Tibial nerve (tissue), 4 donors: ENCODE results near the gene PRR11. TPM values are rescaled to one million over a fixed set of nuclear protein-coding genes. Genes with fewer than 3 reads are reported as not detected.
"Not testable (repeated sequence)": the region's sequence is repeated elsewhere in the genome, so short reads cannot be mapped to it uniquely, and the experiment has no call there.

Source experiments
- DNase-seq, 2 donors: peaks; one replicate each; pipeline ENCODE4 v3.0.0-alpha.2; 2019; ENCODE audit warnings: low spot score in 2 of 2
- H3K27ac ChIP-seq, 4 donors: fragments of 200-600 bp; sonication (generic) in 3 of 4; one replicate each; pipeline ENCODE4 v1.5.1; 2017 to 2019; ENCODE audit warnings: mild to moderate bottlenecking in 1 of 4
- H3K27me3 ChIP-seq, 2 donors: fragments of 200-600 bp; sonication (generic) in 1 of 2; one replicate each; pipeline versions ENCODE4 v1.5.1 to v1.6.0; 2017 to 2019
- H3K36me3 ChIP-seq, 3 donors: fragments of 200-600 bp; sonication (generic); one replicate each; pipeline ENCODE4 v1.5.1; 2018 to 2019
- H3K4me1 ChIP-seq, 4 donors: fragments of 200-600 bp; sonication (generic) in 3 of 4; one replicate each; pipeline ENCODE4 v1.5.1; 2017 to 2019
- H3K4me3 ChIP-seq, 4 donors: fragments of 200-600 bp; sonication (generic) in 3 of 4; one replicate each; pipeline ENCODE4 v1.5.1; 2017 to 2019; ENCODE audit warnings: mild to moderate bottlenecking in 1 of 4, moderate library complexity in 1 of 4
- H3K9me3 ChIP-seq, 4 donors: fragments of 200-600 bp; sonication (generic) in 3 of 4; one replicate each; pipeline ENCODE4 v1.5.1; 2017 to 2019
- EP300 ChIP-seq, 2 donors: sonication (generic); formaldehyde crosslinking; IDR thresholded peaks; one replicate each; pipeline ENCODE4 v1.6.1; 2017; ENCODE audit warnings: antibody characterized with exemption in 2 of 2, mild to moderate bottlenecking in 1 of 2
- POLR2A ChIP-seq, 2 donors: fragments of 450-650 bp; IDR thresholded peaks; one replicate each; pipeline ENCODE4 v1.6.1; 2017; ENCODE audit warnings: antibody characterized with exemption in 2 of 2, mild to moderate bottlenecking in 2 of 2, moderate library complexity in 2 of 2
- WGBS, 2 donors: methylation state at CpG; one replicate each; pipeline ENCODE4 v1.1.5; 2018; 5-methylcytosine and 5-hydroxymethylcytosine counted together
- total RNA-seq, 4 donors: library from RNA; depleted of rRNA; stranded (reverse); fragments of >200 nt; gene quantifications; one replicate each; pipeline ENCODE4 v1.1.0, GENCODE V29; 2016
- TF ChIP-seq, protein P1 (sequence below), 5 experiments: fragments of 200-600 bp in 3 of 5; fragments of 450-650 bp in 2 of 5; sonication (generic) in 3 of 5; IDR thresholded peaks; one replicate each; pipeline ENCODE4 v1.5.1; 2016 to 2019; ENCODE audit warnings: antibody characterized with exemption in 5 of 5, mild to moderate bottlenecking in 3 of 5, moderate library complexity in 2 of 5

PRR11 gene
- total RNA-seq, 4 donors from 2014 or later, result 0.66 to 44.4 (median 0.84) TPM

DNA sequence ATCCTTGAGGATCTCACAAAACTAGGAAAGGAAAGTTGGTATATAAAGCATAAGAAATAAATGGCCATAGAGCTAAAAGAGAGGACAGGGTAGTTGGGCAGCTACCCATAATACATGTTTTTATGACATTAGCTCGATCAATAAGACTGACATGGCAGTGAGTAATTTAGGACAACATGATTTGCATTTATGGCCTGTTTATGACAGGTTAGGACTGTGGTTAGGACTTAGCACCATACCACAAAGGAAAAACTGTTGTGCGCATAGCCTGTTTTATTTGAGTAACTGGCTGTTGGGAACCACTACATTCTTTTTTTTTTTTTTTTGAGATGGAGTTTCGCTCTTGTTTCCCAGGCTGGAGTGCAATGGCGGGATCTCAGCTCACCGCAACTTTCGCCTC lies 30.9 kb upstream of the PRR11 start:
- 93 to 96% methylated on average over 6 of the region's 6 CpGs for WGBS, 2 donors
- Histone ChIP-seq H3K27me3 (no peaks in the 10 kb centered on the region), H3K36me3 (peaks cover 0 to 52% (median 0%) of the 10 kb centered on the region in 3 donors), H3K4me3 (no peak overlapping the region), H3K9me3 (no peaks in the 10 kb centered on the region), H3K27ac (no peak overlapping the region), H3K4me1 (no peaks in the 10 kb centered on the region)
- no peak for DNase-seq
- TF ChIP-seq POLR2A (IDR thresholded peaks at IDR 0.05) (no peak), EP300 (IDR thresholded peaks at IDR 0.05) (no peak)
- TF ChIP-seq, protein P1, sequence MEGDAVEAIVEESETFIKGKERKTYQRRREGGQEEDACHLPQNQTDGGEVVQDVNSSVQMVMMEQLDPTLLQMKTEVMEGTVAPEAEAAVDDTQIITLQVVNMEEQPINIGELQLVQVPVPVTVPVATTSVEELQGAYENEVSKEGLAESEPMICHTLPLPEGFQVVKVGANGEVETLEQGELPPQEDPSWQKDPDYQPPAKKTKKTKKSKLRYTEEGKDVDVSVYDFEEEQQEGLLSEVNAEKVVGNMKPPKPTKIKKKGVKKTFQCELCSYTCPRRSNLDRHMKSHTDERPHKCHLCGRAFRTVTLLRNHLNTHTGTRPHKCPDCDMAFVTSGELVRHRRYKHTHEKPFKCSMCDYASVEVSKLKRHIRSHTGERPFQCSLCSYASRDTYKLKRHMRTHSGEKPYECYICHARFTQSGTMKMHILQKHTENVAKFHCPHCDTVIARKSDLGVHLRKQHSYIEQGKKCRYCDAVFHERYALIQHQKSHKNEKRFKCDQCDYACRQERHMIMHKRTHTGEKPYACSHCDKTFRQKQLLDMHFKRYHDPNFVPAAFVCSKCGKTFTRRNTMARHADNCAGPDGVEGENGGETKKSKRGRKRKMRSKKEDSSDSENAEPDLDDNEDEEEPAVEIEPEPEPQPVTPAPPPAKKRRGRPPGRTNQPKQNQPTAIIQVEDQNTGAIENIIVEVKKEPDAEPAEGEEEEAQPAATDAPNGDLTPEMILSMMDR (IDR thresholded peaks at IDR 0.05), result no peak

DNA sequence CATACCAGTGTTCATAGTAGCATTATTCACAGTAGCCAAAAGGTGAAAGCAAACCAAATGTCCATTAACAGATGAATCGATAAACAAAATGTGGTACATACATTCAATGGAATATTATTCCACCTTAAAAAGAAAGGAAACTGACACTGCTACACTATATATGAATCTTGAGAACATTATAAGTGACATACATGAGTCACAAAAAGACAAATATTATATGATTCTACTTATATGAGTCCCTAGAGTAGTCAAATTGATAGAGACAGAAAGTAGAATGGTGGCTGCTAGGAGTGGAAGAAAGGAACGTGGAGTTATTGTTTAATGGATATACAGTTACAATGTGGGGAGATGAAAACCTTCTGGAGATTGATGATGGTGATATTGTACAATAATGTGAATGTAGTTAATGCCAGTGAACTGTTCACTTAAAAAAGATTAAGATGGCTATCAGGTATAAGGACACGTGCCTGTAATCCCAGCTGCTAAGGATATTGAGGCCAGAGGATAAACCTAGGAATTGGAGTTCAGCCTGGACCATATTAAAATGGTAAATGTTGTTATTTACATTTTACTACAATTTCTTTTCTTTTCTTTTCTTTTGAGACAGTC lies 28.6 kb upstream of the PRR11 start:
- no peak for DNase-seq
- no peaks in the 10 kb centered on the region for H3K9me3 ChIP-seq
- WGBS, 2 donors, result 59 to 61% methylated on average over 3 of the region's 3 CpGs

DNA sequence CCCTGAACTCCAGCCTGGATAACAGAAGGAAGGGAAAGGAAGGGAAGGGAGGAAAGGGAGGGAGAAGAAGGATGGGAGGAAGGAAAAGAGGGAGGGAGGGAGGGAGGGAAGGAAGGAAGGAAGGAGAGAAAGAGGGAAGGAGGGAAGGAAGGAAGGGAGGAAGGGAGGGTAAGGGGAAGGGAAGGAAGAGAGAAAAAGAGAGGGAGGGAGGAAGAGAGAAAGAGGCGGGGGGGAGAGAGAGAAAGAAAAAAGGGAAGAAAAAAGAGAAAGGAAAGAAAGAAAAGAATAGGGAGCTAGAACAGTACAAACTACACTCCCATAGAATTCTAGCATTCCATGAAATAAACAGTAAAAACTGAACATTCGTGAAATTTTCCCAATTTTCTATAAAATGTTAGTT lies 25.7 kb upstream of the PRR11 start:
- TF ChIP-seq, protein P1 (IDR thresholded peaks at IDR 0.05), result no peak
- TF ChIP-seq POLR2A (IDR thresholded peaks at IDR 0.05), result no peak
- TF ChIP-seq EP300 (IDR thresholded peaks at IDR 0.05), result no peak
- Histone ChIP-seq H3K4me3 (no peak overlapping the region), H3K36me3 (peaks cover 0 to 28% (median 0%) of the 10 kb centered on the region in 3 donors), H3K27me3 (no peaks in the 10 kb centered on the region), H3K27ac (no peak overlapping the region), H3K4me1 (no peaks in the 10 kb centered on the region), H3K9me3 (no peaks in the 10 kb centered on the region)
- DNase-seq, result no peak
- 43 to 50% methylated on average over 2 of the region's 2 CpGs for whole genome bisulfite sequencing, 2 donors

More for the DNA sequence above, 28.6 kb upstream of the PRR11 start:
- no peaks in the 10 kb centered on the region for H3K4me1 ChIP-seq
- H3K36me3 ChIP-seq, result peaks cover 0 to 40% (median 0%) of the 10 kb centered on the region in 3 donors
- H3K27me3 ChIP-seq, result no peaks in the 10 kb centered on the region
- TF ChIP-seq EP300 (IDR thresholded peaks at IDR 0.05) (no peak), POLR2A (IDR thresholded peaks at IDR 0.05) (no peak)
- TF ChIP-seq, protein P1 (IDR thresholded peaks at IDR 0.05), result no peak
- H3K4me3 ChIP-seq, result no peak overlapping the region
- no peak overlapping the region for H3K27ac ChIP-seq

DNA sequence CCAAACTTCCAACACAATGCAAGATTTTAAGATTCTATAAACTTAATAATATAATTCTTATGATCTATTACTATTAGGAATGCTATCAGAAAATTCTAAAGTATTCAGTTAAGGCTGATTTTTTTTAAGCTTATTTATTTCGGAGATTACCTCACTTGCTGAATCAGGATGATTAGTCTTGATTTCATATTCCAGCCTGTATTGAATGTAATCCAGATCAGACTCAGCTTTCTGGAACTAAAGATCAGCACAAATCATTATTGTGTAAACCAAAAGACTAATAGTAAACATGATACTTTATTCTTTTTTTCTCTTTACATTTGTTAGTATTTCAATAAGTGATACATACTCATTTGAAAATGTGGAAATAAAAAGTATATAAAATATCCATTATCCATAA lies 24.4 kb upstream of the PRR11 start:
- peaks cover 0 to 28% (median 0%) of the 10 kb centered on the region in 3 donors for H3K36me3 ChIP-seq
- H3K27me3 ChIP-seq, result no peaks in the 10 kb centered on the region
- no peak for DNase-seq
- H3K4me3 ChIP-seq, result no peak overlapping the region
- 61 to 79% methylated on average over 1 of the region's 1 CpG for WGBS, 2 donors
- no peak overlapping the region for H3K27ac ChIP-seq
- no peaks in the 10 kb centered on the region for H3K9me3 ChIP-seq
- no peak for TF ChIP-seq EP300 (IDR thresholded peaks at IDR 0.05)
- no peak for TF ChIP-seq POLR2A (IDR thresholded peaks at IDR 0.05)
- H3K4me1 ChIP-seq, result no peaks in the 10 kb centered on the region

DNA sequence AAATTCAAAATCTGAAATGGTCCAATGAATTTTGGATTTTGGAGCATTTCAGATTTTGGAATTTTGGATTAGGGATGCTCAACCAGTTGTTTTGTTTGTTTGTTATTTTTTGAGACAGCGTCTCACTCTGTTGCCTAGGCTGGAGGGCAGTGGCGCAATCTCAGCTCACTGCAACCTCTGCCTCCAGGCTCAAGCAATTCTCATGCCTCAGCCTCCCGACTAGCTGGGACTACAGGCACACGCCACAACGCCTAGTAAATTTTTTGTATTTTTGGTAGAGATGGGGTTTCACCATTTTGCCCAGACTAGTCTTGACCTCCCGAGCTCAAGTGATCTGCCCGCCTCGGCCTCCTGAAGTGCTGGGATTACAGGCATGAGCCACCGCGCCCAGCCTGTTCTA lies 17.2 kb upstream of the PRR11 start:
- not testable (repeated sequence) for H3K9me3 ChIP-seq, DNase-seq, H3K27ac ChIP-seq, H3K36me3 ChIP-seq, H3K4me1 ChIP-seq, H3K4me3 ChIP-seq, H3K27me3 ChIP-seq
- WGBS, 2 donors, result 89 to 91% methylated on average over 10 of the region's 10 CpGs

DNA sequence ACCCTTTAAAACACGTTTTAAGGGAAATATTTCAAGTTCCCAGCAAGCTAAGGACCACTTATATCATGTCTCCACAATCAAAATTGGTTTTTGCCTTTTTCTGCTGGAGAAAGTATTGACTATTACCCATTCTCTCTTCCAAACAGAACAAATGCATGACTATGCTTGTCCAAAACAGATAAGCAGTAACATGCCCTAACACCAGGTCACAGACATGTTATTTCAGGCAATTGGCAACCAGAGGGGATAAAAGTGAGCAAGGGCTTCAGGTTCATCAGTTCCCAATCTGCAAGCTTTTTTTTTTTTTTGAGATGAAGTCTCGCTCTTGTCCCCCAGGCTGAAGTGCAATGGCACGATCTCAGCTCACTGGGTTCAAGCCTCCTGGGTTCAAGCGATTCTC lies 15.6 kb upstream of the PRR11 start:
- no peak for DNase-seq
- 91 to 94% methylated on average over 4 of the region's 4 CpGs for WGBS, 2 donors
- Histone ChIP-seq H3K4me1 (no peaks in the 10 kb centered on the region), H3K36me3 (no peaks in the 10 kb centered on the region), H3K9me3 (no peaks in the 10 kb centered on the region), H3K27me3 (no peaks in the 10 kb centered on the region), H3K27ac (no peak overlapping the region), H3K4me3 (no peak overlapping the region)
- TF ChIP-seq, protein P1 (IDR thresholded peaks at IDR 0.05), result no peak
- TF ChIP-seq EP300 (IDR thresholded peaks at IDR 0.05) (no peak), POLR2A (IDR thresholded peaks at IDR 0.05) (no peak)
